Muscle of arm (tissue), 12 donors: Measurements from ENCODE around the gene PTGS1. TPM values are rescaled to one million over a fixed set of nuclear protein-coding genes. Genes with fewer than 3 reads are reported as not detected.
"Not testable (repeated sequence)": the region's sequence is repeated elsewhere in the genome, so short reads cannot be mapped to it uniquely, and the experiment has no call there.

ENCODE experiments used
- DNase-seq: peaks from one replicate; pipeline ENCODE4 v3.0.0-alpha.2; 2013
- polyA plus RNA-seq, 12 donors: library from polyadenylated mRNA; unstranded; fragments of 120-200 nt; gene quantifications; one replicate each; pipeline ENCODE4 v1.2.1, GENCODE V29; 2013; ENCODE audit not compliant: insufficient read length in 12 of 12

The PTGS1 gene
- polyA plus RNA-seq, 12 donors, result 3.3 to 11.2 (median 4.2) TPM; not detected in 1

DNA sequence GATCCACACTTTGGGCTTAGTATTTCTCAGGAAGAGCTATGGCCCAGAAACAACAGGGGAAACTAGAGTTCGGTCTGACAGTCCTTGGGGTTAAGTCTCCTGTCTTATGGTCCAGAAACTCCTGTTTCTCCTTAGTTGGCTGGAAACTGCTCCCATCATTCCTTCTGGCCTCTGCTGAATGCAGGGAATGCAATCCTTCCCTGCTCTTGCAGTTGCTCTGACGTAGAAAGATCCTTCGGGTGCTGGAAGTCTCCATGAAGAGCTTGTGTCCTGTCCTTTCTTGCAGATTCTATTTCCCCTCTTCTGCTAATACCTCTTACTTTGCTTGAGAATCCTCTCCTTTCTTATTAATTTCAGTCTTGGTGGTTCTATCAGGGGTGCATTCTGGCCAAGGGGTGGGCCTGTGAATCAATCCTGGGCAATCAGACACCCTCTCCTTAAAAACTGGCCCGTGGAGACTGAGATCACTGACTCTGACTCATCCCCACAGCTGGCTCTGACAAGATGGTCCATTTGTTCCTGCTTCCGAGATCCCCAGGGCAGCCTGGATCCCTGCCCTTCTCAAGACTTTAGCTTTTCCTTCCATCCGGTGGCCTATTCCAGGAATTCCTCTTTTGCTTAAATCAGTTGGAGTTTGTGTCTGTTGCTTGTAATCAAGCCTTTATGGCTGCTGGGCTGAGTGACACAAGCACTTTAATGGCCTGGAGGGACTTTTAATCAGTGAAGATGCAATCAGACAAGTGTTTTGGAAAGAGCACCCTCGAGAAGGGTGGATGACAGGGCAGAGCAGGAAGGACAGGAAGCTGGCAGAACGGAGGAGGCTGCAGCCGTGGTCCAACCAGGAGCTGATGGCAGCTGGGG lies 23.7 kb downstream of the PTGS1 start:
- DNase-seq, result peak; percentile 70

DNA sequence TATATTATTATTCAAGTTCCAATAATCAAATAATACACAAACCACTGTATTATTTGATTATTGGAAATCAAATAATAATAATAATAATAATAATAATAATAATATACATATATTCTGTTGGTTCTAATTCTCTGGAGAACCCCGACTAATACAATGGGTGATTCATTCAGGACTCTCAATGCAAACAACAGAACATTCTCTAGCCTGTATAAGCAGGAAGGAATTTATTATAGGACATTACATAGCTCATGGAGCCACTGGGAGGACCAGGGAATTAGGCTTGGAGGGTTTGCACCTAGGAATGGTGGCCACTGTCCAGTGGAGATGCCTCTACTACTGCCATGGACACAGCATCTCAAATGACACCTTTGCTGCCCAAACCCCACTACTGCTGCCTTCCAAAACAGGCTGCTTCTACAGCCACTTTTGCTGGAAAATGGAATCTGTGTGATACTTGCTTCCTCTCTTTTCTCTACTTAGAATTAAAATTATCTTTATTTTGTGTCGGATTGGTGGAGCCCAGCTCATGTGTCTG lies 25.9 kb downstream of the PTGS1 start:
- DNase-seq, result no peak

DNA sequence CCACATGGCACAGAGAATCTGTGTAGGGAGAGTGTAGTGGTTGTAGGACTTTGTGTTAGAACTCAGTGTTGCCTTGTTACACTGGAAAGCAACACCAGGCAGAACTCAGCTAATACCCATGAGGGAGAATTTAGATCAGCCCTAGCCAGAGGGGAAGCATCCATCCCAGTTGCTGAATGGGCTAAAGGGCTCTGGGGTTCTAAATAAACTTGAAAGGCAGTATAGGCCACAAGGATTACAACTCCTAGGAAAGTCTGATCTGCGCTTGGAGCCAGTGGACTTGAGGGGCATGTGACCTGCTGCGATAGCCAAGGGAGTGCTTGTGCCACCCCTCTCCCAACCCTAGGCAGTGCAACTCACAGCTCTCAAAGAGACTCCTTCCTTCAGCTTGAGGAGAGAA lies 26.9 kb downstream of the PTGS1 start:
- DNase-seq, result no peak

DNA sequence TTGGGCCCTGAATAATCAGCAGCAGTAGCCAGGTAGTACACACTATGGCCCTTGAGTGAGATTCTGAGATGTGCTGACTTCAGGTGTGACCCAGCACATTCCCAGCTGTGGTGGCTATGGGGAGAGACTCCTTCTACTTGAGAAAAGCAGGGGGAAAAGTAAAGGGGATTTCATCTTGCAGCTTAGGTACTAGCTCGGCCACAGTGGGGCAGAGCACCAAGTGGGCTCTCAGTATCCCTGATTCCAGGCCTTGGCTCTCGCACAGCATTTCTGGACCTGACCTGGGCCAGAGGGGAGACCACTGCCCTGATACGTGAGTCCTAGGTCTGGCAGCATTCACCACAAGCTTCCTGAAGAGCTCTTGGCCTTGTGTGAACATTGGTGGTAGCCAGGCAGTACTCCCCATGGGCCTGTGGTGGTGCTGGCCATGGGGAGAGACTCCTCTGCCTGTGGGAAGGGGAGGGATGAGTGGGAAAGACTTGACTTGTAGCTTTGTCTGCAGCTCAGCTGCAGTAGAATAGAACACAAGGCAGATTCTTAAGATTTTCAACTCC lies 27.6 kb downstream of the PTGS1 start:
- DNase-seq, result no peak

DNA sequence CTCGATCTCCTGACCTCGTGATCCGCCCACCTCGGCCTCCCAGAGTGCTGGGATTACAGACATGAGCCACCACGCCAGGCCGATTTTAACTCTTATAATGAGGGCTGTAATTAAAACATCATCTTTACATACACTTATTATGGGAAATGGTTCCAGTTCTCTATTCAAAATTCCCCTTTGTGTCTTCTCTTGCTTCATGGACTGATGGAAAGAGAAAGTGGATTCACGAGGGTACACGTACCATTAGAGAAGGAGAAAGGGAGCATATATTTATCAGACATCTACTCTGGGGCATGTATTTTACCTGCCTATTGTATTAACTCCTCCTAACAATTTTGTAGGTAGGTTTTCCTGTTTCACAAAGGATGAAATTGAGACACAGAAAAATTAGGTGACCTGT lies 31.1 kb downstream of the PTGS1 start:
- no peak for DNase-seq

DNA sequence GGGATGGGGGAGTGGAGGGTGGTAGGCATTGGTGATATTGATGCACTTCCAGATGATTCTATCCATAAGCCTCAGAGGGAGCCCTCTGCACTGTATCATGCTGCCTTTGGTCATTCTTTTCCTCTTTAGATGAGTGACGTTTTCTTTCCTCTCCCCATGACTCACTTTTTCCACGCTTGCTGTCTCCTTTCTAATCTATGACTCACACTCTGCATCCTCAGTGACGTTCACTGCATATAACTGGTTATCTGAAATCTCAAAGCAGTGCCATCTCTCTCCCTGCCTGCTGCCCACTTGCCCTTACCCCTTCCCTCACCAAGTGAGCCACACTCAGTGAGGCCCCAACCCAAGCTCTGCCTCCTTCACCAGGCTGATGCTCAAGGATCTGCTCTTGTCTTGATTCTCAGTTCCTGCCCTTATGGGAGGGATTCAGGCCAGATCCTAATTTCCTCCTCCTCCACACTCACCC lies 31.6 kb downstream of the PTGS1 start:
- no peak for DNase-seq

DNA sequence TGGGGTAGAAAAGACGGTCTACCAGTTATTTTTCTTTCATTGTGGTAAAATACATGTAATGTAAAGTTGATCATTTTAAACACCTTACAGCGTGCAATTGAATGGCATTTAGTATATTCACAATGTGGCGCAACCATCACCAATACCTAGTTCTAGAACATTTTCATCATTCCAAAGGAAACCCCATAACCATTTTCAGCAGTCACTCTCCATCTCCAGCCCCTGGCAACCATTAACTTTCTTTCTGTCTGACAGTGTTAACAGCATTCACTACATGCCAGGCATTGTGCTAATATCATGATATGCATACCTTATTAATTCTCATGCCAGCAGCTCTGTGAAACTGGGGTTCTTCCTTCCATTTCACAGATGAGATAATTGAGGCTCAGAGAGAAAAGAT lies 32.0 kb downstream of the PTGS1 start:
- DNase-seq, result no peak

DNA sequence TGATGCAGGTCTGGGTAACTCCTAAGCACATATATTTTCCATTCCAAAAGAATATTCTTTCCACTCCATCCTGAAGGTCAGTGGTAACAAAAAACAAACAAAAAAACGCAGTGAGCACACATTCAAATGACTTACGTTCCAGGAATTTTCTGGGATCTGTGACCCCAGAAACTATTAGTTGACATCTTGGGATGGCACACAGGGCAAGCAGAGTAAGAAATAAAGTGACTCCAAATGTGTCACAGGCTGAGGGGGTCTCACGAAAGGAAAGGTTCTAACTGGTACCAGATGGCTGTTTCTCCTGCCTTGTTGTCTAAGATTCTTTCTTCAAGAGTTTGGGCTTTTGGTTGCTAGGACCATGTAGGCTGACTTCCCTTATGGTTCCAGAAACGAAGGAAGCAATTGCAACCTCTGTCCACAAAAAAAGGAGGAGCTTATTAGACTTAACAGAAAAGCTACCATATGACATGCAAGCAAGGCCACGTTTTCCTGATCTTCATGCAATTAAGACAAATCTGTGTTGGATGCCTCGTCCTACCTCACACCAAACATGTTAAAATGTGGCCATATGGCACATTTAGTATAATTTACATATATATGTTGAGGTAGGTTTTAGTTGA lies 32.7 kb downstream of the PTGS1 start:
- DNase-seq, result no peak

DNA sequence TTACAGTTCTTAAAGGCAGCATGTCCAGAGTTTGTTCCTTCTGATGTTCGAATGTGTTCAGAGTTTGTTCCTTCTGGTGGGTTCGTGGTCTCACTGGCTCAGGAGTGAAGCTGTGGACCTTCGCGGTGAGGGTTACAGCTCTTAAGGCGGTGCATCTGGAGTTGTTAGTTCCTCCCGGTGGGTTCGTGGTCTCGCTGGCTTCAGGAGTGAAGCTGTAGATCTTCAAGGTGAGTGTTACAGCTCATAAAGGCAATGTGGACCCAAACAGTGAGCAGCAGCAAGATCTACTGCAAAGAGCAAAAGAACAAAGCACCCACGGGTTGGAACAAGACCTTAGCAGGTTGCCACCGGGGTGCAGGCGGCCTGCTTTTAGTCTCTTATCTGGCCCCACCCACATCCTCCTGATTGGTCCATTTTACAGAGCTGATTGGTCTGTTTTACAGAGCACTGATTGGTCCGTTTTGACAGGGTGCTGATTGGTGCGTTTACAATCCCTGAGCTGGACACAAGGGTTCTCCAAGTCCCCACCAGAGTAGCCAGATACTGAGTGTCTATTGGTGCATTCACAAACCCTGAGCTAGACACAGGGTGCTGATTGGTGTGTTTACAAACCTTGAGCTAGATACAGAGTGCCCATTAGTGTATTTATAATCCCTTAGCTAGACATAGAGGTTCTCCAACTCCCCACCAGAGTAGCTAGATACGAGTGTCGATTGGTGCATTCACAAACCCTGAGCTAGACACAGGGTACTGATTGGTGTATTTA lies 34.7 kb downstream of the PTGS1 start:
- DNase-seq, result not testable (repeated sequence)

DNA sequence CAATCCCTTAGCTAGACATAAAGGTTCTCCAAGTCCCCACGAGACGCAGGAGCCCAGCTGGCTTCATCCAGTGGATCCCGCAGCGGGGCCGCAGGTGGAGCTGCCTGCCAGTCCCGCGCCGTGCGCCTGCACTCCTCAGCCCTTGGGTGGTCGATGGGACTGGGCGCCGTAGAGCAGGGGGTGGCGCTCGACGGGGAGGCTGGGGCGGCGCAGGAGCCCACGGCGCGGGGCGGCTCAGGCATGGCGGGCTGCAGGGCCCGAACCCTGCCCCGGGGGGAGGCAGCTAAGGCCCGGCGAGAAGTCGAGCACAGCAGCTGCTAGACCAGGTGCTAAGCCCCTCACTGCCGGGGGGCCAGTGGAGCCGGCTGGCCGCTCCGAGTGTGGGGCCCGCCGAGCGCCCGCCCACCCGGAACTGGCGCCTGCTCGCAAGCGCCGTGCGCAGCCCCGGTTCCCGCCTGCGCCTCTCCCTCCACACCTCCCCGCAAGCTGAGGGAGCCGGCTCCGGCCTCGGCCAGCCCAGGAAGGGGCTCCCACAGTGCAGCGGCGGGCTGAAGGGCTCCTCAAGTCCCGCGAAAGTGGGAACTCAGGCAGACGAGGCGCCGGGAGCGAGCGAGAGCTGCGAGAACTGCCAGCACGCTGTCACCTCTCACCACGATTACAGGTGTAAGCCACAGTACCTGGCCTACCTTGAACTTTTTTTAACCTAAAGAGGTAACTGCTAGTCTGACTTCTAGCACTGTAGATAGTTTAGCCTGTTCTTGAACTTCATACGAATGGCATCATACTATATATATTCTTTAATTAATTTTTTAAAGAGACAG lies 35.5 kb downstream of the PTGS1 start:
- DNase-seq, result no peak

DNA sequence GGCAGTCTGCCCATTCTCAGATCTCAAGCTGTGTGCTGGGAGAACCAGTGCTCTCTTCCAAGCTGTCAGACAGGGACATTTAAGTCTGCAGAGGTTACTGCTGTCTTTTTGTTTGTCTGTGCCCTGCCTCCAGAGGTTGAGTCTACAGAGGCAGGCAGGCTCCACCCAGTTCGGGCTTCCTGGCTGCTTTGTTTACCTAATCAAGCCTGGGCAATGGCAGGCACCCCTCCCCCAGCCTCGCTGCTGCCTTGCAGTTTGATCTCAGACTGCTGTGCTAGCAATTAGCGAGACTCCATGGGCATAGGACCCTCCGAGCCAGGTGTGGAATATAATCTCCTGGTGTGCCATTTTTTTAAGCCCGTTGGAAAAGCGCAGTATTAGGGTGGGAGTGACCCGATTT lies 43.3 kb downstream of the PTGS1 start:
- not testable (repeated sequence) for DNase-seq

DNA sequence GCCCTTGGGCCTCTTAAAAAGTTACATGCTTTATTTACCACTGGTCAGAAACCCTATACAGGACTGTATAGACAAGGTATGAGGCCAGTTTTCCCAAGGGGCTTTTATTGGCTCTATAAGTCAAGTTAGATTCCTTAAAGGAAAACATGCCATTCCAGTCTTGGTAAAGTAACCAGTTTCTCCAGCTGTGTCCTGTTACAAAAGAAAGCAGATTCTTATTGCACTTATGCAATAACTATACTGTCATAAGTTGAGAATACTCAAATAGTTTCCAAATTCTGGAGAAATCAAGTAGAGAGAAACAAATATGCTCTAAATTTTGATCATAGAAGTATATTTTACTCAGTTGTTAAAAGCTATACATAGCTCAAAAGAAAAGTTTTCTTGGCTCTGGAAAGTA lies 47.2 kb downstream of the PTGS1 start:
- no peak for DNase-seq

DNA sequence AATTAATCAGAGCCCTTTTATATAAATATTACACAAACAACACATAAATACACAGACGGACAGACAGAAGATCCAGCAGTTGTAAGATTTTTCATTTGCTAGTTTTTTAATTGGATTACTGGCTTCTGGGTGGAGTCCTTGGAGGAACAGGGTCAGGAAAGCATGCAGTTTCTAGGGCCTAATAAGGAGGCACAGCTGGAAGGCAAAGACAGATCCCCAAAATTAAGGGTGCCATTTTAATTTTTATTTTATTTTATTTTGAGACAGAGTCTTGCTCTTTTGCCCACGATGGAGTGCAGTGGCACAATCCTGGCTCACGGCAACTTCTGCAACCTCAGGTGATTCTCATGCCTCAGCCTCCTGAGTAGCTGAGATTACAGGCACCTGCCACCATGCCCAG lies 49.5 kb downstream of the PTGS1 start:
- no peak for DNase-seq

DNA sequence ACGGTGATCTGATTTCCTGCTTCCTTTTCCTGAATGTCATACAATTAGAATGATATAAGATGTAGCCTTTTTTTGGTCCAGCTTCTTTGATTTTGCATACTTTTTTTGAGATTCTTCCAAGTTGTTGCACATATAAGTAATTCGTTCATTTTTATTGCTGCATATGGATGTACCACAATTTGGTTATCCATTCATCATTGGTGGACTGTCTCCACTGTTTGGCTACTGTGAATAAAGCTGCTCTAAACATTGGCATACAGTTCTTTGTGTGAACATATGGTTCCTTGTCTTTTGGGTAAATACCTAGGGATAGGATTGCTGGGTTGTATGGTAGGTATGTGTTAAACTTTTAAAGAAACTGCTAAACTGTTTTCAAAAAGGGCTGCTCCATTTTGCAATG lies 54.3 kb downstream of the PTGS1 start:
- DNase-seq, result no peak

DNA sequence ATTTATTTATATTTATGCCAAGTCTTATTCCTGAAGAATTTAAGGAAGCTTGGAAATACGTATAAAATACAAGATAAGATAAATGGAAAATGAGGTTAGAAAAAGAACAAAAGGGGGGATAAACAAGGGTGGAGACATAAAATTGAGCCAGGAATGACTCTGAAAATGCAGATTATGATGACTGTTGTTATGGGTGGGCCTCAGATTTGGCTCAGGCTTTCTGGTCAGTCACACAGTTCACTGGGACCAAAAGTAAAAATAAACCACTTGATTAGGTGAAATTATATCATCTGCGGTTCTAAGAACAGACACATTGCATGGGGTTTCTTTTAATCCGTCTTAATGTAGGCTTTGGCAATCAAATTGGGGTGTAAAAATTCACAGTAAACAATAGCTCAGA lies 55.9 kb downstream of the PTGS1 start:
- DNase-seq, result no peak

DNA sequence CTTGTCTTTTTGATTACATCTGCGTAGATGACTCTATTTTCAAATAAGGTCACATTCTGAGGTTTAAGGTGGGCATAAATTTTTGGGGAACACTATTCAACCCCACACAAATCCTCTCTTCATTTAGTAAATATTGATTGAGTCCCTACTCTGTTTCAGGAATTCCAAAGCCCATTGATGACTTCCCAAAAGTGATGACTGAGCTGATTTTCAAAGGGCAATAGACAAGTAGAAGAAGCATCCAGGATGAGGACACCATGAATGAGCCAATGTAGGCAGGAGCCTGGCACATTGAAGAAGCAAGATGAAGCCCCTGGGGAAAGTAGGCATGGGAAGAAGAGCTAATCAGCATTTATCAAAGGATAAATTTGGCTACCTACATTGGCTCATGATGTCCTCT lies 71.7 kb downstream of the PTGS1 start:
- no peak for DNase-seq

DNA sequence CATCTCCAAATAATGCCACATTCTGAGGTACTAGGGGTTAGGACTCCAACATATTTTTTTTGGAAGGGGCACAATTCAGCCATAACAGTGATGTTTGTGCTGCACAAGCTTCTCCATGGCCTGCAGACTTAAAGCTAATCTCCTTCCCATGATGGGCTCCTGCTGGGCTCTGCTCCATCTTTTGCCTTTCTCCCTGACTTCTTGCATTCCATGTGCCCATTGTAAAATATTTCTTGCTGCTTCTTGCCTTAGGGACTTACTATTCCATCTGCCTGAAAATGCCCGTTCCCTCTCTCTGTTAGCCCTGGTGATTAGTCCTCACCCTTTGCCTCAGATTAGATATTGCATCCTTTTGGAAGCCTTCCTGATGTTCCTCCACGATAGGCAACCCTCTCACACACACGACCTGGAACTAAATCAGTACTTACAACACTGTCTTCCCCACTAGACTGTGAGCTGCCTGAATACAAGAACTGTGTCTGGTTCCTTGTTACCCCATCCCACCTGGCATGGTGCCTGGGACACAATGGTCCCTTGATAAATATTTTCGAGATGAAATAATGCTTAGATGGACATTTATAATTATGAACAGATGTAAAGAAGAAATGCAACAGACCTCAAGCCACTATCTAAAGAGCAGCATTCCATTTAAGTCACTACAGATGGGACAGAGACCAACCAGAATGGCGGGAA lies 73.4 kb downstream of the PTGS1 start:
- no peak for DNase-seq
